Left lung (tissue), 10 donors: ENCODE results near the gene BPGM. TPM values are rescaled to one million over a fixed set of nuclear protein-coding genes. Genes with fewer than 3 reads are reported as not detected.
A peak's percentile ranks its signal among the peaks of the same experiment; 100 is the strongest.
"Not testable (repeated sequence)": the region's sequence is repeated elsewhere in the genome, so short reads cannot be mapped to it uniquely, and the experiment has no call there.

Experiments
- ATAC-seq: fragments of 200-7000 bp; cut with Tn5 transposase; one replicate; pipeline ENCODE4 v1.9.1; 2020; ENCODE audit warnings: moderate library complexity
- DNase-seq, 4 donors: peaks; one replicate each; pipeline ENCODE4 v3.0.0-alpha.2; 2013 to 2020
- H3K27ac ChIP-seq, 2 donors: fragments of 200-600 bp; sonication (generic) in 1 of 2; one replicate each; pipeline versions ENCODE4 v1.5.0 to v1.8.0; 2020 to 2021
- H3K27me3 ChIP-seq, 2 donors: fragments of 200-600 bp; sonication (generic) in 1 of 2; one replicate each; pipeline versions ENCODE4 v1.5.0 to v1.8.0; 2020 to 2021
- H3K36me3 ChIP-seq, 2 donors: fragments of 200-600 bp; sonication (generic) in 1 of 2; one replicate each; pipeline versions ENCODE4 v1.5.0 to v1.8.0; 2020 to 2021
- H3K4me1 ChIP-seq, 2 donors: fragments of 200-600 bp; one replicate each; pipeline ENCODE4 v1.8.0; 2021
- H3K4me3 ChIP-seq, 2 donors: fragments of 200-600 bp; sonication (generic) in 1 of 2; one replicate each; pipeline versions ENCODE4 v1.5.0 to v1.8.0; 2020 to 2021; ENCODE audit warnings: mild to moderate bottlenecking in 1 of 2
- H3K9me3 ChIP-seq, 2 donors: fragments of 200-600 bp; sonication (generic) in 1 of 2; one replicate each; pipeline versions ENCODE4 v1.5.0 to v1.8.0; 2020 to 2021
- intact Hi-C, 2 donors: fragments of 100-400 bp; cut with DNase I; formaldehyde crosslinking; loops; one replicate each; pipeline versions ENCODE4 v1.11.2 to v1.14.2; 2022
- polyA plus RNA-seq, 6 donors: library from polyadenylated mRNA; unstranded; fragments of 120-200 nt; gene quantifications; one replicate each; pipeline ENCODE4 v1.2.1, GENCODE V29; 2013; ENCODE audit not compliant: insufficient read length in 6 of 6
- total RNA-seq, 2 donors: library from RNA; stranded (reverse); fragmentation: NEBNext Ultra II Directional; extraction: Animal tissue kit (Norgen Biotek cat#: 25700); gene quantifications; one replicate each; pipeline ENCODE4 v1.2.1, GENCODE V29; 2021
- TF ChIP-seq, protein P1 (sequence below), 2 donors: fragments of 200-600 bp; sonication (generic) in 1 of 2; IDR thresholded peaks; one replicate each; pipeline versions ENCODE4 v1.5.0 to v1.8.0; 2021; ENCODE audit warnings: antibody characterized with exemption in 2 of 2
- donor health status: DM: no; HTN: yes; CAD: no.
- donor health status: DM: no; HTN: no; CAD: no.

The BPGM gene
- total and polyA plus RNA-seq, 8 donors, result 16.0 to 38.9 (median 26.7) TPM

DNA sequence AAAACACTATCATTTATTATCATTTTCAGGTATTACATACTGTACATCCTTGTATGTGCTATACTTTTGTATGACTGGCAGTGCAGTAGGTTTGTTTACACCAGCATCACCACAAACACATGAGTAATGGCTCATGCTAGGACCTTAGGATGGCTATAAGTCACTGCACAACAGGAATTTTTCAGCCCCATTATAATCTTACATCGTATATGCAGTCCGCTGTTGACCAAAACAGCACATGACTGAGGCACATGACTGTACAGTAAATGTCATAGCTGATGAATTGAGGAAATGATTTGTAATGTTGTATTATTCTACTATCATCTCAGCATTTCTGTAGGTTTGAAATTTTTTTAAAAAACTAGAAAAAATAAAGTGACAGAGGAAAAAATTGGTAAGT is 38.6 kb downstream of the BPGM start:
- Histone ChIP-seq H3K27me3 (no peaks in the 10 kb centered on the region), H3K4me3 (no peak overlapping the region), H3K4me1 (no peaks in the 10 kb centered on the region), H3K9me3 (no peaks in the 10 kb centered on the region), H3K36me3 (peaks cover 0 to 6% of the 10 kb centered on the region in 2 donors), H3K27ac (no peak overlapping the region)
- ATAC-seq (no peak), DNase-seq (no peak)
- intact Hi-C loops, result no loop called here
- TF ChIP-seq, protein P1, sequence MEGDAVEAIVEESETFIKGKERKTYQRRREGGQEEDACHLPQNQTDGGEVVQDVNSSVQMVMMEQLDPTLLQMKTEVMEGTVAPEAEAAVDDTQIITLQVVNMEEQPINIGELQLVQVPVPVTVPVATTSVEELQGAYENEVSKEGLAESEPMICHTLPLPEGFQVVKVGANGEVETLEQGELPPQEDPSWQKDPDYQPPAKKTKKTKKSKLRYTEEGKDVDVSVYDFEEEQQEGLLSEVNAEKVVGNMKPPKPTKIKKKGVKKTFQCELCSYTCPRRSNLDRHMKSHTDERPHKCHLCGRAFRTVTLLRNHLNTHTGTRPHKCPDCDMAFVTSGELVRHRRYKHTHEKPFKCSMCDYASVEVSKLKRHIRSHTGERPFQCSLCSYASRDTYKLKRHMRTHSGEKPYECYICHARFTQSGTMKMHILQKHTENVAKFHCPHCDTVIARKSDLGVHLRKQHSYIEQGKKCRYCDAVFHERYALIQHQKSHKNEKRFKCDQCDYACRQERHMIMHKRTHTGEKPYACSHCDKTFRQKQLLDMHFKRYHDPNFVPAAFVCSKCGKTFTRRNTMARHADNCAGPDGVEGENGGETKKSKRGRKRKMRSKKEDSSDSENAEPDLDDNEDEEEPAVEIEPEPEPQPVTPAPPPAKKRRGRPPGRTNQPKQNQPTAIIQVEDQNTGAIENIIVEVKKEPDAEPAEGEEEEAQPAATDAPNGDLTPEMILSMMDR (IDR thresholded peaks at IDR 0.05), result no peak

DNA sequence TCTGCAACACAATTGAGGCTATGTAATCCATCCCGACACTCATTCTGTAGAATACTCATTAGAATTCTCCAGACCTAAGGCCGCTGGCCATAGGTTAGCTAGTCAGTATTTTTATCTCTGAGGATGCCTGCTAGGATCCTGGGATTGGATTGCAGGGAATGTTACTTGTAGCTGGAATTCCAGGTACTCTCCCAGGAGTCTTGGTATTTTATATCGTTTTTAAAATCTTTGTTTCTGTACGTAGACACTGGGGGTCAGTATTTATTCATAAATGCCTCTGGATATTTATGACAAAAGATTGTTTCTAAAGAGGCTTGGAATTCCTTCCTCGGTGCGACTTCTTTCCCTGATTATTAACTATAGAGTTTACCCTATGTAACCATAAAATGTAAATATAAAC is 40.1 kb downstream of the BPGM start:
- DNase-seq, result peak in 1 of 4 donors; percentile 41
- peak; percentile 41 for ATAC-seq
- intact Hi-C loops, result no loop called here
- TF ChIP-seq, protein P1 (IDR thresholded peaks at IDR 0.05), result peak in 1 of 2 donors; percentile 22
- Histone ChIP-seq H3K4me1 (no peaks in the 10 kb centered on the region), H3K27me3 (no peaks in the 10 kb centered on the region), H3K36me3 (no peaks in the 10 kb centered on the region), H3K27ac (no peak overlapping the region), H3K4me3 (no peak overlapping the region), H3K9me3 (no peaks in the 10 kb centered on the region)

DNA sequence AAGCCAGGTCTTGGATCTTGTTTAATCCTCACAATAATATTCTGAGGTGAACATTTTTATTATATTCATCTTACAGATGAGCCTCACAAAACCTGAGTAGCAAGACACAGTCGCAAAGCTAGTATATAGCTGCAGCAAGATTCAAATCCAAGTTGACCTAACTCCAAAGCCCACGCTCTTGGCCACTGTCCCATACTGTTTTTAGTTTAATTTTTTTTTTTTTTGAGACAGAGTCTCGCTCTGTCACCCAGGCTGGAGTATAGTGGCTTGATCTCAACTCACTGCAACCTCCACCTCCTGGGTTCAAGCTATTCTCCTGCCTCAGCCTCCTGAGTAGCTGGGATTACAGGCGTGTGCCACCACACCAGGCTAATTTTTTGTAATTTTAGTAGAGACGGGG is 42.9 kb downstream of the BPGM start:
- intact Hi-C loops, result not testable (repeated sequence)

DNA sequence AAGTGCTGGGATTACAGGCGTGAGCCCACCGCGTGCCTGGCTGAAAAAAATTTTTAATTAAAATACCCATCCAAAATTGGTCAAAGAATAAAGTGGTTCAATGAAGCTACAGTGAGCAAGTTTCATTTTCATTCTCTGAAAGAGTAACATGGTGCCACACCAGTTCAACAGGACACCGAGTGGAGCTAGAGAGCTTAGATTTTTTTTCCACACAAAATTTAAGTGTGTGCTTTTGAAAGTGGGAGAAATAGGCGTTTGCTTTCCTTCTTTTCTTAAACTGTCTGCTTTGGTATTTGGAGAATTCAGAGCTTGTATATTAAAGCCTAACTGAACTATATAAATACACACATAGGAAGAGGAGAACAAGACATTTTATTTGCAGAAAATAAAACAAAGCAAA is 43.4 kb downstream of the BPGM start:
- no peaks in the 10 kb centered on the region for H3K4me1 ChIP-seq
- H3K27me3 ChIP-seq, result no peaks in the 10 kb centered on the region
- no peaks in the 10 kb centered on the region for H3K36me3 ChIP-seq
- ATAC-seq (peak; percentile 69), DNase-seq (peak in 2 of 4 donors; percentile 30 to 63)
- peak overlapping the region in 1 of 2 donors; percentile 37 for H3K27ac ChIP-seq
- H3K4me3 ChIP-seq, result no peak overlapping the region
- no peaks in the 10 kb centered on the region for H3K9me3 ChIP-seq
- intact Hi-C loops, result loop anchor here in 1 of 2 donors (5.0 kb wide), 1 partner anchor 67 kb away; no protein-coding TSS in a partner anchor
- TF ChIP-seq, protein P1 (IDR thresholded peaks at IDR 0.05), result peak in 1 of 2 donors; percentile 31

More for the DNA sequence above, 42.9 kb downstream of the BPGM start:
- not testable (repeated sequence) for ATAC-seq, DNase-seq, H3K9me3 ChIP-seq, H3K36me3 ChIP-seq, H3K27me3 ChIP-seq, H3K4me3 ChIP-seq, H3K4me1 ChIP-seq, H3K27ac ChIP-seq

DNA sequence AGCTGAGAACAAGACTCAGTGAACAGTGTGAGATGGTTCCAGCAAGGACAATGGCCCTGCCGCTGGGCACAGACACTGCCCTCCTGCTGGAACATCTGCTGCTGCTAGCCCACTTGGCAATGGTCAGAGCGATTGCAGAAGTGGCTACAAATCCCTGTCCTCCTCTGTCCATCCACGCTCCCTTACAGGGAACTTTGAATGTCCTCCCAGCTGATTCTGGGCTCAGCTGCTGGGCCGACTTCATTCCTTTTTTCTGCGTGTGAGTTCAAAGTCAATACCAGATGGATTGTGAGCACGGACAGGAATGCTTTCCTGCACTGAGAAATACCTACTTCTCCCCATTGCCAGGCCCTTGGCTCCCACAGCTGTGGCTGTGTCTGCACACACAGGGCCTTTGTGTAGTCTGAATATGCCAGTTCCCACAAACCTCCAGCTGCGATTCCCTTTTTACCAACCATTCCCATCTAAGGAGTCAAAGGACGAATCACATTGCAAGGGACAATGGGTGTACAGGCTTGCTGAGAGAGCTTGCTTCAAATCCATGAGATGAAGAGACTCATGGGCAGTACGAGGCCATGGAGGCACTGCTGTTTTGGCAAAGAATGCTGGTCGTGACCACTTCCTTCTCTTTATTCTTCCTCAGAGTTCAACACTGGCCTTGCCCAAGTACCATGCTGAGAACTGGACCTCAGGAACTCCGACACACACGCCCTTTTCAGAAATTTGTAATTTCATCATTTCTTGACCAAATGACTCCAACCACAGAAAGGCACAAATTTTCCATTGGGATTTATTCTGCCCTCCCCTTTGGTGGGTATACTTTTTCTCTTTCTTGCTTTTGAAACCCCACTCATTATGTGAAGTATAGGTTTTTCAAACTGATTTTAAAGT is 44.2 kb downstream of the BPGM start:
- Histone ChIP-seq H3K9me3 (no peaks in the 10 kb centered on the region), H3K36me3 (no peaks in the 10 kb centered on the region), H3K27me3 (no peaks in the 10 kb centered on the region), H3K4me3 (no peak overlapping the region), H3K27ac (peak overlapping the region in 1 of 2 donors; percentile 37), H3K4me1 (no peaks in the 10 kb centered on the region)
- ATAC-seq (no peak), DNase-seq (no peak)
- TF ChIP-seq, protein P1 (IDR thresholded peaks at IDR 0.05), result no peak
- intact Hi-C loops, result loop anchor here in 1 of 2 donors (5.0 kb wide), 1 partner anchor 66 kb away; no protein-coding TSS in a partner anchor
